ENCODE results near the gene CXCR6. TPM values are rescaled to one million over a fixed set of nuclear protein-coding genes. Genes with fewer than 3 reads are reported as not detected.

Gene CXCR6
- total and polyA plus RNA-seq, 8 donors: 0.08 to 0.89 (median 0.35) TPM; not detected in 1

GRCh38 chr3:45988362-45988761 lies 45.1 kb downstream of the CXCR6 start:
- ATAC-seq: no peak
- Histone ChIP-seq H3K9me3 (no peaks in the 10 kb centered on the region), H3K4me3 (no peak overlapping the region), H3K27me3 (no peaks in the 10 kb centered on the region), H3K4me1 (peaks cover 55 to 79% (median 67%) of the 10 kb centered on the region in 3 donors), H3K27ac (peak overlapping the region in 3 of 4 donors; percentile 52 to 94 (median 90)), H3K36me3 (no peaks in the 10 kb centered on the region)
- 48 to 58% methylated on average over 4 of the region's 4 CpGs for WGBS, 2 donors
- no peak for TF ChIP-seq CTCF (IDR thresholded peaks at IDR 0.05)
- FAIRE-seq: no peak
- intact Hi-C loops (cut with DNase I): no loop called here
- DNase-seq: no peak

GRCh38 chr3:45988804-45989203 lies 45.5 kb downstream of the CXCR6 start:
- Histone ChIP-seq H3K36me3 (no peaks in the 10 kb centered on the region), H3K27me3 (no peaks in the 10 kb centered on the region), H3K27ac (peak overlapping the region in 2 of 4 donors; percentile 90 to 94), H3K4me1 (peaks cover 55 to 78% (median 70%) of the 10 kb centered on the region in 3 donors), H3K9me3 (no peaks in the 10 kb centered on the region), H3K4me3 (no peak overlapping the region)
- TF ChIP-seq CTCF (IDR thresholded peaks at IDR 0.05): no peak
- intact Hi-C loops (cut with DNase I): no loop called here
- FAIRE-seq: no peak
- no peak for ATAC-seq
- WGBS, 2 donors: 79 to 86% methylated on average over 2 of the region's 2 CpGs
- DNase-seq: no peak

GRCh38 chr3:45990181-45990580 lies 46.9 kb downstream of the CXCR6 start:
- intact Hi-C loops (cut with DNase I): no loop called here
- 24 to 47% methylated on average over 3 of the region's 3 CpGs for WGBS, 2 donors

GRCh38 chr3:45991341-45991740 lies 48.1 kb downstream of the CXCR6 start:
- no peak for TF ChIP-seq CTCF (IDR thresholded peaks at IDR 0.05)
- intact Hi-C loops (cut with DNase I): no loop called here
- no peak overlapping the region for H3K4me3 ChIP-seq
- FAIRE-seq (no peak), ATAC-seq (no peak), DNase-seq (no peak)
- no peak overlapping the region for H3K27ac ChIP-seq
- no peaks in the 10 kb centered on the region for H3K27me3 ChIP-seq
- H3K9me3 ChIP-seq: no peaks in the 10 kb centered on the region
- H3K36me3 ChIP-seq: no peaks in the 10 kb centered on the region
- 69 to 72% methylated on average over 6 of the region's 6 CpGs for WGBS, 2 donors
- H3K4me1 ChIP-seq: peaks cover 38 to 70% (median 51%) of the 10 kb centered on the region in 3 donors

More at GRCh38 chr3:45990181-45990580, 46.9 kb downstream of the CXCR6 start:
- TF ChIP-seq CTCF (IDR thresholded peaks at IDR 0.05): no peak
- FAIRE-seq: no peak
- H3K36me3 ChIP-seq: no peaks in the 10 kb centered on the region
- DNase-seq: no peak
- no peak for ATAC-seq
- no peaks in the 10 kb centered on the region for H3K9me3 ChIP-seq
- H3K4me3 ChIP-seq: no peak overlapping the region
- H3K4me1 ChIP-seq: peaks cover 49 to 74% (median 63%) of the 10 kb centered on the region in 3 donors
- H3K27ac ChIP-seq: peak overlapping the region in 2 of 4 donors; percentile 23 to 94
- no peaks in the 10 kb centered on the region for H3K27me3 ChIP-seq

DNA sequence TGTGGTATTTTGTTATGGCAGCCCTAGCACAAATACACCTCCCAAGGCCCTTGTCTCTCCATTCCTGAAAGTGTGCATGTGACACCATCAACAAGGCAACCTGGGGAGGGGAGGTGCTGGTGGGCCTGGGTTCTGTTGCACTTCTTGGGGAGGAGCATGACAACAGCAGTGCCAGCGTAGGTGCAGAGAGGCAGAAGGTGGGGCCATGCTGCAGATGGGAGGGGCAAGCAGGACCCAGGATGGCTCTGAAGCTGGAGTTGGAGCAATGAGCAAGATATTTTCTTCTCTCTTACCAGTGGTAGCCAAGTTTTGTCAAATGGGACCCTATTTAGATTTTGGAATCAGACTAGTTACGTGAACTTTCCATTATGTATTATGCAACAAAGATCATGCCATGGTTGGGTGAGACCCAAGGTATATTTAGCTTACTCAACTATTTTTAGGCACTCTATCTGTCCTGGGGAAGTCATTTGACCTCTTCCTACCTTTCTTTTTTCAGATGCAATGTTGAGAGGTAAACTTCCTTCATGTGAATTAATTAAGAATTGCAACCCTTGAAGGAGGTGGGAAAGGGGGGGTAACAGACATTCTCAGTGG lies 49.0 kb downstream of the CXCR6 start:
- WGBS, 2 donors: 38 to 45% methylated on average over 2 of the region's 2 CpGs
- FAIRE-seq: no peak
- no peaks in the 10 kb centered on the region for H3K27me3 ChIP-seq
- no peak for ATAC-seq
- no peak for DNase-seq
- H3K4me3 ChIP-seq: no peak overlapping the region
- H3K36me3 ChIP-seq: no peaks in the 10 kb centered on the region
- H3K4me1 ChIP-seq: peaks cover 30 to 61% (median 43%) of the 10 kb centered on the region in 3 donors
- peak overlapping the region in 1 of 4 donors; percentile 25 for H3K27ac ChIP-seq
- no peaks in the 10 kb centered on the region for H3K9me3 ChIP-seq
- intact Hi-C loops (cut with DNase I): no loop called here
- no peak for TF ChIP-seq CTCF (IDR thresholded peaks at IDR 0.05)

Data from pancreas (tissue), 10 donors.